Stomach (tissue), 4 donors: ENCODE data around the gene TMEM134.

Experiments
- CTCF ChIP-seq, 7 experiments: fragments of 450-650 bp in 4 of 7; fragments of 200-600 bp in 3 of 7; sonication (generic) in 3 of 7; IDR thresholded peaks; one replicate each; pipeline ENCODE4 v1.5.1; 2016 to 2019; ENCODE audit warnings: antibody characterized with exemption in 7 of 7, control low read depth in 2 of 7, mild to moderate bottlenecking in 1 of 7
- POLR2A ChIP-seq, 4 donors: fragments of 450-650 bp; IDR thresholded peaks; one replicate each; pipeline ENCODE4 v1.6.1; 2016; ENCODE audit warnings: antibody characterized with exemption in 4 of 4, control low read depth in 2 of 4, mild to moderate bottlenecking in 1 of 4, moderate library complexity in 1 of 4

DNA sequence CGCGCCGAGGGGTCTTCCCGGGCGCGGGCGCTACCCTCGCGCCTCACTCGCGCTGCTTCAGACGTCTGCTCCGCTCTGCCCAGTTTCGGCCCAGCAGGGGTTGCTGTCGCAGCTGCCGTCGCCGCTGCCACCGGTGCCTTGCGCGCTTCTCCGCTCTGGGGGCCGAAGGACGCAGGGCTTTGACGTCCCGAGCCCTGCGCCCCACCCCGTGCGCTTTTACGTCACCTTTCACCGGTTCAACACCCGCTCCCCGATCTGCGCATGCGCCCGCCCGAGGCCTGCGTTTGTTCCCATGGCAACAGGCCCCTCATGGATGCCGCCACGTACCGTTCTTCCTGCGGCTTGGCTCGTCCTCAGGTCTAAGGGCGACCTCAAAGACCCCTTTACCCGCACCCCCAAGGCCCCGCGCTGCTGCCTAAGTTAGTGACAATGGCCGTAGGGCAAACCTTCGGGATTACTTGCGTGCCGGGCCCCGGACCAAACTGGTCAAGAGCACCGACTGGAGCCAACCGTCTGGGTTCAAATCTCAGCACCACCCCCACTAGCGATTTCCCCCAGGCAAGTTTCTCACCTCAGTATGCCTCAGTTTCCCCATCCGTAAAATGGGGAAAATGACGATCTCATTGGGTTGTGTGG, 39.6 kb upstream of the TMEM134 start:
- TF ChIP-seq CTCF (IDR thresholded peaks at IDR 0.05) (peak in 1 of 7 experiments; percentile 5), POLR2A (IDR thresholded peaks at IDR 0.05) (peak in 2 of 4 donors; percentile 47 to 72)
